Smooth muscle cell (in vitro differentiated cells): ENCODE data around the gene DDX43. TPM values are rescaled to one million over a fixed set of nuclear protein-coding genes. Genes with fewer than 3 reads are reported as not detected.

Experiments
- DNase-seq: peaks from one replicate; lab custom pipeline; 2025; ENCODE audit not compliant: unreplicated experiment; lab: John Stamatoyannopoulos, UW
- H2AFZ ChIP-seq: fragments of 200-600 bp; sonication (generic); 2 replicates; pipeline ENCODE4 v1.6.0; 2016; ENCODE audit warnings: antibody characterized with exemption, low read depth, mild to moderate bottlenecking
- H3F3A ChIP-seq: fragments of 200-600 bp; sonication (generic); 2 replicates; pipeline ENCODE4 v1.6.0; 2017; ENCODE audit warnings: antibody characterized with exemption, low read depth
- H3K27ac ChIP-seq: fragments of 200-600 bp; sonication (generic); 2 replicates; pipeline ENCODE4 v1.5.1; 2016; ENCODE audit warnings: low read depth, mild to moderate bottlenecking
- H3K27me3 ChIP-seq: fragments of 200-600 bp; sonication (generic); 2 replicates; pipeline ENCODE4 v1.6.1; 2016; ENCODE audit warnings: low read depth, mild to moderate bottlenecking
- H3K36me3 ChIP-seq: fragments of 200-600 bp; sonication (generic); 2 replicates; pipeline ENCODE4 v1.5.1; 2016; ENCODE audit warnings: low read depth
- H3K4me1 ChIP-seq: fragments of 200-600 bp; sonication (generic); 2 replicates; pipeline ENCODE4 v1.5.1; 2016; ENCODE audit warnings: low read depth
- H3K4me2 ChIP-seq: fragments of 200-600 bp; sonication (generic); 2 replicates; pipeline ENCODE4 v1.6.0; 2016; ENCODE audit warnings: mild to moderate bottlenecking
- H3K4me3 ChIP-seq: fragments of 200-600 bp; sonication (generic); 2 replicates; pipeline ENCODE4 v1.5.1; 2016; ENCODE audit warnings: mild to moderate bottlenecking
- H3K79me2 ChIP-seq: fragments of 200-600 bp; sonication (generic); 2 replicates; pipeline ENCODE4 v1.6.0; 2016; ENCODE audit warnings: low read depth, mild to moderate bottlenecking
- H3K9ac ChIP-seq: fragments of 200-600 bp; sonication (generic); 2 replicates; pipeline ENCODE4 v1.6.0; 2016; ENCODE audit warnings: low read depth
- H3K9me3 ChIP-seq: fragments of 200-600 bp; sonication (generic); replicated peaks from 2 replicates; pipeline ENCODE4 v1.5.1; 2016; ENCODE audit warnings: low read depth
- H4K20me1 ChIP-seq: fragments of 200-600 bp; sonication (generic); 2 replicates; pipeline ENCODE4 v1.6.0; 2016; ENCODE audit warnings: low read depth
- WGBS: methylation state at CpG from one replicate; pipeline ENCODE4 v1.1.7; 2016; ENCODE audit warnings: low lambda C conversion rate; 5-methylcytosine and 5-hydroxymethylcytosine counted together
- polyA plus RNA-seq: library from polyadenylated mRNA; unstranded; fragments of >200 nt; fragmentation: Nextera tagmentation; extraction: Ambion mirVana; gene quantifications from 2 replicates; pipeline ENCODE4 v1.2.1, GENCODE V29; 2016
- small RNA-seq: library from RNA; depleted of rRNA; stranded (forward); fragments of <200 nt; gene quantifications from one replicate; pipeline ENCODE3, GENCODE V24; 2014
- total RNA-seq: library from RNA; depleted of rRNA; stranded (reverse); fragments of >200 nt; gene quantifications from 2 replicates; pipeline ENCODE4 v1.2.3, GENCODE V29; 2014
- TF ChIP-seq, protein P1 (sequence below): fragments of 200-600 bp; sonication (generic); IDR thresholded peaks from 2 replicates; pipeline ENCODE4 v1.5.1; 2017; ENCODE audit warnings: borderline replicate concordance, mild to moderate bottlenecking, antibody characterized with exemption; ENCODE audit not compliant: insufficient read depth, poor library complexity, severe bottlenecking

DDX43 gene
- total and polyA plus RNA-seq, 2 experiments from 2014 or later = not detected

DNA sequence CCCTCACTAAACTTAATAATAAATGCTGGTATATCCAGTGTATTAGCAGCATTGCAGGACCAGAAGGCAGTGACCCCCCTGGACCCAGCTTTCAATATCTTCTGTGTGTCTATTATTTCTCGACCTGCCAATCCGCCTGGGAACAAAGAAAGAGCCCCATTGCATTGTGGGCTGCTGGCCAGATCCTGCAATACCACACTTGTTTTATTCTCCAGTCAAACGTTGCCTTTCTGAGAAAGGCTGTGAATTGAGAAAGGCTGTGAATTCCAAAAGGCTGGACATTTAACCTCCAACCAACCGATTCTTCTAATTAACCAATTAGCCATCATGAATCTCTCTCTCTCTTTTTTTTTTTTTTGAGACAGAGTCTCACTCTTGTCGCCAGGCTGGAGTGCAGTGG, 65.4 kb downstream of the DDX43 start:
- TF ChIP-seq, protein P1, sequence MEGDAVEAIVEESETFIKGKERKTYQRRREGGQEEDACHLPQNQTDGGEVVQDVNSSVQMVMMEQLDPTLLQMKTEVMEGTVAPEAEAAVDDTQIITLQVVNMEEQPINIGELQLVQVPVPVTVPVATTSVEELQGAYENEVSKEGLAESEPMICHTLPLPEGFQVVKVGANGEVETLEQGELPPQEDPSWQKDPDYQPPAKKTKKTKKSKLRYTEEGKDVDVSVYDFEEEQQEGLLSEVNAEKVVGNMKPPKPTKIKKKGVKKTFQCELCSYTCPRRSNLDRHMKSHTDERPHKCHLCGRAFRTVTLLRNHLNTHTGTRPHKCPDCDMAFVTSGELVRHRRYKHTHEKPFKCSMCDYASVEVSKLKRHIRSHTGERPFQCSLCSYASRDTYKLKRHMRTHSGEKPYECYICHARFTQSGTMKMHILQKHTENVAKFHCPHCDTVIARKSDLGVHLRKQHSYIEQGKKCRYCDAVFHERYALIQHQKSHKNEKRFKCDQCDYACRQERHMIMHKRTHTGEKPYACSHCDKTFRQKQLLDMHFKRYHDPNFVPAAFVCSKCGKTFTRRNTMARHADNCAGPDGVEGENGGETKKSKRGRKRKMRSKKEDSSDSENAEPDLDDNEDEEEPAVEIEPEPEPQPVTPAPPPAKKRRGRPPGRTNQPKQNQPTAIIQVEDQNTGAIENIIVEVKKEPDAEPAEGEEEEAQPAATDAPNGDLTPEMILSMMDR = no peak
- H3K36me3 ChIP-seq = no peaks in the 10 kb centered on the region
- no peak for DNase-seq
- H3K79me2 ChIP-seq = peaks cover 31% of the 10 kb centered on the region
- H3K9me3 ChIP-seq = no peaks in the 10 kb centered on the region
- H2AFZ ChIP-seq = no peak overlapping the region
- H3F3A ChIP-seq = no peaks in the 10 kb centered on the region
- H3K27ac ChIP-seq = no peak overlapping the region
- peaks cover 4% of the 10 kb centered on the region for H3K4me1 ChIP-seq
- no peak overlapping the region for H3K4me3 ChIP-seq
- no peaks in the 10 kb centered on the region for H3K27me3 ChIP-seq
- H3K9ac ChIP-seq = no peak overlapping the region
- no peak overlapping the region for H3K4me2 ChIP-seq
- H4K20me1 ChIP-seq = no peaks in the 10 kb centered on the region
- WGBS = 93% methylated on average over 5 of the region's 5 CpGs

DNA sequence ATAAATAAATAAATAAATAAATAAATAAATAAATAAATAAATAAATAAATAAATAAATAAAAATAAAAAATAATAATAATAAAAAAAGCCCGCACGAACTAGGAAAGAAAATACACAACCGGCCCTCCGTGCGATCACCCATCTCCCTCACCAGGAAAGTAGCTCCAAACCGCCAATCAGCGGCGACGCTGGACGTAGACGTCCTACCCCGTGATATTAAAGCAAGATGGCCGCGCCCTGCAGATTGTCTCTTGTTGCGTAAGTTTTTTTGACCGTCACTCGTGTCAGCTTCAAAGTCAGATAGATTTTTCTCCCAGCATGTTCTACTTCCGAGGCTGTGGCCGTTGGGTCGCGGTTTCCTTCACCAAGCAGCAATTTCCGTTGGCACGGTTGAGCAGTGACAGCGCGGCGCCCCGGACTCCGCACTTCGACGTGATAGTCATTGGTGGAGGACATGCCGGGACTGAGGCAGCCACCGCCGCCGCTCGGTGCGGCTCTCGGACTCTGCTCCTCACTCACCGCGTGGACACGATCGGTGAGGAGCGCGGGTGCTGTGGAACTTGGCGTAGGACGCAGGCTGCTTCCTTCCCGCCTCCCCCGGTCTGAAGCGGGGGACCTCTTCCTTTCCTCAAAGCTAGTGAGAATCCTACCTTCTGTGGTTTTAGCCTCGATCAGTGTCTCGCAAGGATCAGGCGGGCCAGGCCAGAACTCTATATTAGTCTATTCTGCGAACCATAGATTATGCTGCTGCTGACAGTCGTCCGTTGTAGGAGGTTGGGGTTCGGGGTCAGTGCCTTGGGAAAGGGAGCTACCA, 67.1 kb downstream of the DDX43 start, which contains the start of gene MTO1:
MTO1 (plus strand) TSS at position 201 of the 814 bp plus-strand sequence; CDS start at position 319, 118 bp downstream.
- DNase-seq = peak; percentile 77
- no peaks in the 10 kb centered on the region for H3F3A ChIP-seq
- H3K27me3 ChIP-seq = no peaks in the 10 kb centered on the region
- no peaks in the 10 kb centered on the region for H4K20me1 ChIP-seq
- WGBS = under 1% methylated on average over 55 of the region's 55 CpGs
- peak within 1 kb of the TSS; percentile 100 for H2AFZ ChIP-seq
- H3K4me2 ChIP-seq = peak within 1 kb of the TSS; percentile 86
- H3K4me3 ChIP-seq = peak within 1 kb of the TSS; percentile 75
- H3K36me3 ChIP-seq = peaks cover 4% of the 10 kb centered on the region
- TF ChIP-seq, protein P1 = no peak
- H3K9me3 ChIP-seq = no peaks in the 10 kb centered on the region
- H3K9ac ChIP-seq = peak within 1 kb of the TSS; percentile 91
- peaks cover 4% of the 10 kb centered on the region for H3K4me1 ChIP-seq
- H3K79me2 ChIP-seq = peaks cover 34% of the 10 kb centered on the region
- peak within 1 kb of the TSS; percentile 87 for H3K27ac ChIP-seq

Small RNAs within 50 kb of the gene (small RNA-seq; reads per million reads assigned to genes)
- gene RNU6-975P (not detected), gene RPL39P3 (1.4 reads per million, percentile 38 among the genes with 10 or more reads in this experiment)

Other genes with a start within 250 kb of the DDX43 start
- not detected in 2 replicates for gene KHDC1L, start 169.3 kb upstream of the DDX43 start, total RNA-seq
- gene KHDC1L, start 169.3 kb upstream of the DDX43 start, polyA plus RNA-seq = 0.65 TPM in 1 of 2 replicates, not detected in the other
- 1.6 and 4.0 TPM in 2 replicates for gene KHDC1, start 131.6 kb upstream of the DDX43 start, total RNA-seq
- 8.0 and 8.2 TPM in 2 replicates for gene KHDC1, start 131.6 kb upstream of the DDX43 start, polyA plus RNA-seq
- not detected in 2 replicates for gene DPPA5, start 40.6 kb upstream of the DDX43 start, total RNA-seq
- gene DPPA5, start 40.6 kb upstream of the DDX43 start, polyA plus RNA-seq = not detected in 2 replicates
- gene KHDC3L, start 32.2 kb upstream of the DDX43 start, total RNA-seq = not detected in 2 replicates
- gene KHDC3L, start 32.2 kb upstream of the DDX43 start, polyA plus RNA-seq = 0.53 TPM in 1 of 2 replicates, not detected in the other
- not detected in 2 replicates for gene OOEP, start 24.9 kb upstream of the DDX43 start, total RNA-seq
- not detected in 2 replicates for gene OOEP, start 24.9 kb upstream of the DDX43 start, polyA plus RNA-seq
- 1.8 and 2.6 TPM in 2 replicates for gene CGAS, start 57.5 kb downstream of the DDX43 start, total RNA-seq
- gene CGAS, start 57.5 kb downstream of the DDX43 start, polyA plus RNA-seq = 0.87 and 1.6 TPM in 2 replicates
- gene MTO1, start 66.9 kb downstream of the DDX43 start, total RNA-seq = 23.6 and 27.6 TPM in 2 replicates
- 16.5 TPM in 2 replicates for gene MTO1, start 66.9 kb downstream of the DDX43 start, polyA plus RNA-seq
- gene EEF1A1, start 126.2 kb downstream of the DDX43 start, total RNA-seq = 8,046 and 9,106 TPM in 2 replicates
- gene EEF1A1, start 126.2 kb downstream of the DDX43 start, polyA plus RNA-seq = 2,147 and 2,255 TPM in 2 replicates